ENCODE data around the gene MAOB.
"Not testable (repeated sequence)": the region's sequence is repeated elsewhere in the genome, so short reads cannot be mapped to it uniquely, and the experiment has no call there.

MAOB gene

DNA sequence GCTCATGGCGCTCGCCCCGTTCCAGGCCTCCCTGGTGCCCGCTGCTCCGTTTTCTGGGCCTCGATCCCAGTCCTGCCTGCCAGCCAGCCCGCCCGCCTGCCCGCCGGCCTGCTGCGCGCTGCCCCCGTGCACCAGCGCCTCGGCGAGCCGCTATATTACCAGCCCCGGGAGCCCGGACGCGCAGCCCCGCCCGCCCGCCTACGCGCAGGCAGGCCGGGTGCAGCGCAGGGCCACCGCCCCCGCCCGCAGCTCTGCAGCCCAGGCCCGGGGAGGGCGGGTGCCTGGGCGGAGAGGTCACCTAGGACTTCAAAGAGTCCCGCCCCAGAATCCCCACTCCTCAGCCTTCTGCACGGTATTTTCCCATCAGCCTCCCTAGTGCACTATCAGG lies at the start of gene MAOB:
Gene MAOB, minus strand, starts transcription at position 157 of the 388 bp plus-strand sequence. Its CDS starts 151 bp downstream, at position 6.
- Mint-ChIP-seq H3K36me3 (ENCODE audit: low read depth) (no peaks in the 10 kb centered on the region), H3K9me3 (peaks cover 45% of the 10 kb centered on the region), H3K27me3 (ENCODE audit: low read depth, poor library complexity) (peaks cover 16% of the 10 kb centered on the region), H3K27ac (no peak within 1 kb of the TSS), H3K4me3 (peak within 1 kb of the TSS; percentile 68), H3K4me1 (no peaks in the 10 kb centered on the region)
- TF ChIP-seq CTCF (IDR thresholded peaks at IDR 0.05) = no peak
- DNase-seq = peak; percentile 61

- not testable (repeated sequence) for H3K4me3 Mint-ChIP-seq; H3K27ac Mint-ChIP-seq; H3K36me3 Mint-ChIP-seq (ENCODE audit: low read depth); H3K27me3 Mint-ChIP-seq (ENCODE audit: low read depth, poor library complexity); H3K4me1 Mint-ChIP-seq; DNase-seq
- peaks cover 62% of the 10 kb centered on the region for H3K9me3 Mint-ChIP-seq
Measured at GRCh38 chrX:43922032-43922431, 39.8 kb upstream of the MAOB start.

GRCh38 chrX:43910772-43911171 lies 28.5 kb upstream of the MAOB start:
- H3K36me3 Mint-ChIP-seq (ENCODE audit: low read depth); H3K4me1 Mint-ChIP-seq; H3K27me3 Mint-ChIP-seq (ENCODE audit: low read depth, poor library complexity); DNase-seq; H3K4me3 Mint-ChIP-seq; H3K27ac Mint-ChIP-seq; H3K9me3 Mint-ChIP-seq: not testable (repeated sequence)

DNA sequence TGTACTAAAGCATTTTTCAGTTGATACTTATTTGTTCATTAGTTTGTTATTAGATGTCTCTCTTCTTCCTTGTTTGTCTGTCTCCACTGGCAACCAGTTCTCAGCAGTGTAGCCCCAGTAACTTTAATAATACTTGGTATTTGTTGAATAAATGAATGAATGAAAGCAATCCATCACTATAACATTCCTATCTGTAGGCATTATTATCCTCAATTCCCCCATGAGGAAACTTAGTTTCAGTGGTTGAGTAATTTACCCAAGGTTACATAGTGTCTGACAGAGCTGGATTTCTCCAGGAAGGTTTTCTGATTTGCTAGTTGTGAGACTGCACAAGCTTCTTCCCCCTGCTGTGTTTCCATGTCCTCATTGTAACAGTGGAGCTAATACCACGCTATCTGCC lies 27.8 kb upstream of the MAOB start:
- no peak for TF ChIP-seq CTCF (IDR thresholded peaks at IDR 0.05)
- H3K4me3 Mint-ChIP-seq = no peak overlapping the region
- peaks cover 11% of the 10 kb centered on the region for H3K9me3 Mint-ChIP-seq
- DNase-seq = no peak
- H3K4me1 Mint-ChIP-seq = no peaks in the 10 kb centered on the region
- peaks cover 2% of the 10 kb centered on the region for H3K27me3 Mint-ChIP-seq (ENCODE audit: low read depth, poor library complexity)
- no peak overlapping the region for H3K27ac Mint-ChIP-seq
- H3K36me3 Mint-ChIP-seq (ENCODE audit: low read depth) = no peaks in the 10 kb centered on the region

- H3K27me3 Mint-ChIP-seq (ENCODE audit: low read depth, poor library complexity) = peaks cover 2% of the 10 kb centered on the region
- H3K9me3 Mint-ChIP-seq = peaks cover 20% of the 10 kb centered on the region
- no peak for TF ChIP-seq CTCF (IDR thresholded peaks at IDR 0.05)
- no peaks in the 10 kb centered on the region for H3K36me3 Mint-ChIP-seq (ENCODE audit: low read depth)
- no peaks in the 10 kb centered on the region for H3K4me1 Mint-ChIP-seq
- H3K27ac Mint-ChIP-seq = no peak overlapping the region
- no peak for DNase-seq
- H3K4me3 Mint-ChIP-seq = no peak overlapping the region
Measured at GRCh38 chrX:43909141-43909540, 26.9 kb upstream of the MAOB start.

- no peak for TF ChIP-seq CTCF (IDR thresholded peaks at IDR 0.05)
- H3K27ac Mint-ChIP-seq = no peak overlapping the region
- H3K9me3 Mint-ChIP-seq = peaks cover 26% of the 10 kb centered on the region
- no peaks in the 10 kb centered on the region for H3K4me1 Mint-ChIP-seq
- H3K4me3 Mint-ChIP-seq = no peak overlapping the region
- H3K36me3 Mint-ChIP-seq (ENCODE audit: low read depth) = no peaks in the 10 kb centered on the region
- DNase-seq = no peak
- H3K27me3 Mint-ChIP-seq (ENCODE audit: low read depth, poor library complexity) = no peaks in the 10 kb centered on the region
Measured at GRCh38 chrX:43899878-43900815, 17.9 kb upstream of the MAOB start.

All from nephron progenitor cell (in vitro differentiated cells).